Measurements from ENCODE around the gene TACR1.

The TACR1 gene

DNA sequence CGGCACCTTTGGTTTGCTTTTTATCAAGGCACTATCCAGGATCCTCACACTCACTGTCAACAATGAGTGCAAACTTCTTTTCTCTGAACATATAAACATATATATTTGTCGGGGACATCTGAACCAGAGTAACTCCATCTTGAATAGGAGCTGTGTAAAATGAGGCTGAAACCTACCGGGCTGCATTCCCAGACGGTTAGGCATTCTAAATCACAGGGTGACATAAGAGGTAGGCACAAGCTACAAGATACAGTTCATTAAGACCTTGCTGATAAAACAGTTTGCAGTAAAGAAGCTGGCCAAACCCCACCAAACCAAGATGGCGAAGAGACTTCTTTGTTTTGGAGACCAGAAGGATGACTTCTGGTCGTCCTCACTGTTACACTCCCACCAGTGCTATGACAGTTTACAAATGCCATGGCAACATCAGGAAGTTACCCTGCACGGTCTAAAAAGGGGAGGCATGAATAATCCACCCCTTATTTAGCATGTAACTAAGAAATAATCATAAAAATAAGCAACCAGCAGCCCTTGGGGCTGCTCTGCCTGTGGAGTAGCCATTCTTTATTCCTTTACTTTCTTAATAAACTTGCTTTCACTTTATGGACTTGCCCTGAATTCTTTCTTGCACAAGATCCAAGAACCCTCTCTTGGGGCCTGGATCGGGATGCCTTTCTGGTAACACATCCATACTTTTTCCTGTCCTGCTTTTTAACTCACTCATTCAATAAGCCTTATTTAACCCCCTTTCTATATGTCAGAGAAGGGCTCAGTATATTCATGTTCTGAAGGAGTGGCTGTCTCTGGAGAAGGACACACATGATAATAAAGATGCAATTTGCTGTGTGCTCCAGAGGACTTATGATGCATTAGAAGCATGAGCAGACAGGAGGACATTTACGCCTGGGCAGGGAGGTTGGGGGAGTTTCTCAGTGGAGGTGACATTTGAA is 65.4 kb downstream of the TACR1 start:
- ChIA-PET CTCF (interaction anchor here (0.7 kb wide), 1 partner anchor 1169 kb away, joined by 4 read pairs; no protein-coding TSS in a partner anchor), POLR2A (no interaction called here)
- Histone ChIP-seq H3K27ac (ENCODE audit: extremely low read depth, low read depth, low read length) (no peak overlapping the region), H3K4me1 (ENCODE audit: control insufficient read depth, insufficient read depth, low read length) (no peaks in the 10 kb centered on the region), H3K9me3 (ENCODE audit: control insufficient read depth, insufficient read depth, low read depth, low read length) (no peaks in the 10 kb centered on the region), H3K4me3 (ENCODE audit: low read depth, low read length) (no peak overlapping the region), H3K36me3 (ENCODE audit: control insufficient read depth in 2 of 2, insufficient read depth in 1 of 2, low read length in 2 of 2) (no peaks in the 10 kb centered on the region)
- TF ChIP-seq ZNF544 (tag by site-specific recombination; IDR thresholded peaks at IDR 0.05) = no peak
- no peak for TF ChIP-seq ZNF350 (tag by site-specific recombination; IDR thresholded peaks at IDR 0.05)
- TF ChIP-seq, protein P1, sequence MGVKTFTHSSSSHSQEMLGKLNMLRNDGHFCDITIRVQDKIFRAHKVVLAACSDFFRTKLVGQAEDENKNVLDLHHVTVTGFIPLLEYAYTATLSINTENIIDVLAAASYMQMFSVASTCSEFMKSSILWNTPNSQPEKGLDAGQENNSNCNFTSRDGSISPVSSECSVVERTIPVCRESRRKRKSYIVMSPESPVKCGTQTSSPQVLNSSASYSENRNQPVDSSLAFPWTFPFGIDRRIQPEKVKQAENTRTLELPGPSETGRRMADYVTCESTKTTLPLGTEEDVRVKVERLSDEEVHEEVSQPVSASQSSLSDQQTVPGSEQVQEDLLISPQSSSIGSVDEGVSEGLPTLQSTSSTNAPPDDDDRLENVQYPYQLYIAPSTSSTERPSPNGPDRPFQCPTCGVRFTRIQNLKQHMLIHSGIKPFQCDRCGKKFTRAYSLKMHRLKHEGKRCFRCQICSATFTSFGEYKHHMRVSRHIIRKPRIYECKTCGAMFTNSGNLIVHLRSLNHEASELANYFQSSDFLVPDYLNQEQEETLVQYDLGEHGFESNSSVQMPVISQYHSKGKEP (tag by site-specific recombination; IDR thresholded peaks at IDR 0.05) = no peak
- TF ChIP-seq OSR2 (tag by site-specific recombination; IDR thresholded peaks at IDR 0.05) = no peak
- TF ChIP-seq, protein P2, sequence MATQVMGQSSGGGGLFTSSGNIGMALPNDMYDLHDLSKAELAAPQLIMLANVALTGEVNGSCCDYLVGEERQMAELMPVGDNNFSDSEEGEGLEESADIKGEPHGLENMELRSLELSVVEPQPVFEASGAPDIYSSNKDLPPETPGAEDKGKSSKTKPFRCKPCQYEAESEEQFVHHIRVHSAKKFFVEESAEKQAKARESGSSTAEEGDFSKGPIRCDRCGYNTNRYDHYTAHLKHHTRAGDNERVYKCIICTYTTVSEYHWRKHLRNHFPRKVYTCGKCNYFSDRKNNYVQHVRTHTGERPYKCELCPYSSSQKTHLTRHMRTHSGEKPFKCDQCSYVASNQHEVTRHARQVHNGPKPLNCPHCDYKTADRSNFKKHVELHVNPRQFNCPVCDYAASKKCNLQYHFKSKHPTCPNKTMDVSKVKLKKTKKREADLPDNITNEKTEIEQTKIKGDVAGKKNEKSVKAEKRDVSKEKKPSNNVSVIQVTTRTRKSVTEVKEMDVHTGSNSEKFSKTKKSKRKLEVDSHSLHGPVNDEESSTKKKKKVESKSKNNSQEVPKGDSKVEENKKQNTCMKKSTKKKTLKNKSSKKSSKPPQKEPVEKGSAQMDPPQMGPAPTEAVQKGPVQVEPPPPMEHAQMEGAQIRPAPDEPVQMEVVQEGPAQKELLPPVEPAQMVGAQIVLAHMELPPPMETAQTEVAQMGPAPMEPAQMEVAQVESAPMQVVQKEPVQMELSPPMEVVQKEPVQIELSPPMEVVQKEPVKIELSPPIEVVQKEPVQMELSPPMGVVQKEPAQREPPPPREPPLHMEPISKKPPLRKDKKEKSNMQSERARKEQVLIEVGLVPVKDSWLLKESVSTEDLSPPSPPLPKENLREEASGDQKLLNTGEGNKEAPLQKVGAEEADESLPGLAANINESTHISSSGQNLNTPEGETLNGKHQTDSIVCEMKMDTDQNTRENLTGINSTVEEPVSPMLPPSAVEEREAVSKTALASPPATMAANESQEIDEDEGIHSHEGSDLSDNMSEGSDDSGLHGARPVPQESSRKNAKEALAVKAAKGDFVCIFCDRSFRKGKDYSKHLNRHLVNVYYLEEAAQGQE (tag by site-specific recombination; IDR thresholded peaks at IDR 0.05) = no peak
- TF ChIP-seq ZNF157 (tag by site-specific recombination; IDR thresholded peaks at IDR 0.05) = no peak
- TF ChIP-seq MYNN (tag by site-specific recombination; IDR thresholded peaks at IDR 0.05; ENCODE audit: borderline replicate concordance) = no peak
- no peak for TF ChIP-seq SP3 (tag by site-specific recombination; IDR thresholded peaks at IDR 0.05)
- TF ChIP-seq ZNF521 (tag by site-specific recombination; IDR thresholded peaks at IDR 0.05) = no peak
- TF ChIP-seq ZNF404 (tag by site-specific recombination; IDR thresholded peaks at IDR 0.05) = no peak
- TF ChIP-seq, protein P3, sequence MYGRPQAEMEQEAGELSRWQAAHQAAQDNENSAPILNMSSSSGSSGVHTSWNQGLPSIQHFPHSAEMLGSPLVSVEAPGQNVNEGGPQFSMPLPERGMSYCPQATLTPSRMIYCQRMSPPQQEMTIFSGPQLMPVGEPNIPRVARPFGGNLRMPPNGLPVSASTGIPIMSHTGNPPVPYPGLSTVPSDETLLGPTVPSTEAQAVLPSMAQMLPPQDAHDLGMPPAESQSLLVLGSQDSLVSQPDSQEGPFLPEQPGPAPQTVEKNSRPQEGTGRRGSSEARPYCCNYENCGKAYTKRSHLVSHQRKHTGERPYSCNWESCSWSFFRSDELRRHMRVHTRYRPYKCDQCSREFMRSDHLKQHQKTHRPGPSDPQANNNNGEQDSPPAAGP (tag by site-specific recombination; IDR thresholded peaks at IDR 0.05) = no peak
- TF ChIP-seq ZNF112 (tag by site-specific recombination; IDR thresholded peaks at IDR 0.05) = no peak
- TF ChIP-seq, protein P4, sequence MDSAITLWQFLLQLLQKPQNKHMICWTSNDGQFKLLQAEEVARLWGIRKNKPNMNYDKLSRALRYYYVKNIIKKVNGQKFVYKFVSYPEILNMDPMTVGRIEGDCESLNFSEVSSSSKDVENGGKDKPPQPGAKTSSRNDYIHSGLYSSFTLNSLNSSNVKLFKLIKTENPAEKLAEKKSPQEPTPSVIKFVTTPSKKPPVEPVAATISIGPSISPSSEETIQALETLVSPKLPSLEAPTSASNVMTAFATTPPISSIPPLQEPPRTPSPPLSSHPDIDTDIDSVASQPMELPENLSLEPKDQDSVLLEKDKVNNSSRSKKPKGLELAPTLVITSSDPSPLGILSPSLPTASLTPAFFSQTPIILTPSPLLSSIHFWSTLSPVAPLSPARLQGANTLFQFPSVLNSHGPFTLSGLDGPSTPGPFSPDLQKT (IDR thresholded peaks at IDR 0.05; ENCODE audit: borderline replicate concordance, low read depth, low read length) = no peak
- no peak for TF ChIP-seq ZNF175 (tag by site-specific recombination; IDR thresholded peaks at IDR 0.05)
- TF ChIP-seq ZNF585B (tag by site-specific recombination; IDR thresholded peaks at IDR 0.05) = no peak
- no peak for TF ChIP-seq ZNF624 (tag by site-specific recombination; IDR thresholded peaks at IDR 0.05)
- TF ChIP-seq, protein P5, sequence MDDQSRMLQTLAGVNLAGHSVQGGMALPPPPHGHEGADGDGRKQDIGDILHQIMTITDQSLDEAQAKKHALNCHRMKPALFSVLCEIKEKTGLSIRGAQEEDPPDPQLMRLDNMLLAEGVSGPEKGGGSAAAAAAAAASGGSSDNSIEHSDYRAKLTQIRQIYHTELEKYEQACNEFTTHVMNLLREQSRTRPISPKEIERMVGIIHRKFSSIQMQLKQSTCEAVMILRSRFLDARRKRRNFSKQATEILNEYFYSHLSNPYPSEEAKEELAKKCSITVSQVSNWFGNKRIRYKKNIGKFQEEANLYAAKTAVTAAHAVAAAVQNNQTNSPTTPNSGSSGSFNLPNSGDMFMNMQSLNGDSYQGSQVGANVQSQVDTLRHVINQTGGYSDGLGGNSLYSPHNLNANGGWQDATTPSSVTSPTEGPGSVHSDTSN (CRISPR knock-in tag; IDR thresholded peaks at IDR 0.05) = no peak
- TF ChIP-seq, protein P6, sequence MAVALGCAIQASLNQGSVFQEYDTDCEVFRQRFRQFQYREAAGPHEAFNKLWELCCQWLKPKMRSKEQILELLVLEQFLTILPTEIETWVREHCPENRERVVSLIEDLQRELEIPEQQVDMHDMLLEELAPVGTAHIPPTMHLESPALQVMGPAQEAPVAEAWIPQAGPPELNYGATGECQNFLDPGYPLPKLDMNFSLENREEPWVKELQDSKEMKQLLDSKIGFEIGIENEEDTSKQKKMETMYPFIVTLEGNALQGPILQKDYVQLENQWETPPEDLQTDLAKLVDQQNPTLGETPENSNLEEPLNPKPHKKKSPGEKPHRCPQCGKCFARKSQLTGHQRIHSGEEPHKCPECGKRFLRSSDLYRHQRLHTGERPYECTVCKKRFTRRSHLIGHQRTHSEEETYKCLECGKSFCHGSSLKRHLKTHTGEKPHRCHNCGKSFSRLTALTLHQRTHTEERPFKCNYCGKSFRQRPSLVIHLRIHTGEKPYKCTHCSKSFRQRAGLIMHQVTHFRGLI (tag by site-specific recombination; IDR thresholded peaks at IDR 0.05) = no peak

Data from HEK293 (cell line).